GM18873 (cell line): ENCODE results near the gene IL17A.

ENCODE experiments used
- ATAC-seq: cut with Tn5 transposase; IDR thresholded peaks from one replicate; pipeline ENCODE4 v1.9.1; 2021; ENCODE audit warnings: mild to moderate bottlenecking, moderate library complexity, moderate number of reproducible peaks; ENCODE audit not compliant: unreplicated experiment, low FRiP score

IL17A gene

GRCh38 chr6:52186075-52186474 is at the start of gene IL17A:
TSS of gene IL17A (plus strand) at chr6:52186375. CDS start at chr6:52186432, 57 bp downstream.
- no peak for ATAC-seq

- no peak for ATAC-seq
These were observed 49.2 kb upstream of the IL17A start for GRCh38 chr6:52136934-52137467.

- no peak for ATAC-seq
These were observed 47.9 kb upstream of the IL17A start for GRCh38 chr6:52138284-52138683.

- ATAC-seq = no peak
These were observed 46.0 kb upstream of the IL17A start for GRCh38 chr6:52139985-52140680.

- ATAC-seq = no peak
These were observed 44.6 kb upstream of the IL17A start for GRCh38 chr6:52141596-52141995.

GRCh38 chr6:52142556-52142955 is 43.6 kb upstream of the IL17A start:
- no peak for ATAC-seq

- no peak for ATAC-seq
These were observed 42.6 kb upstream of the IL17A start for GRCh38 chr6:52143551-52143950.

- no peak for ATAC-seq
These were observed 41.7 kb upstream of the IL17A start for GRCh38 chr6:52144196-52145076.

GRCh38 chr6:52146851-52147445 is 39.2 kb upstream of the IL17A start:
- no peak for ATAC-seq

GRCh38 chr6:52149076-52149475 is 37.1 kb upstream of the IL17A start:
- no peak for ATAC-seq

- no peak for ATAC-seq
These were observed 36.2 kb upstream of the IL17A start for GRCh38 chr6:52149949-52150348.

- no peak for ATAC-seq
These were observed 34.1 kb upstream of the IL17A start for GRCh38 chr6:52152070-52152423.

- ATAC-seq = no peak
These were observed 33.4 kb upstream of the IL17A start for GRCh38 chr6:52152711-52153160.

GRCh38 chr6:52154381-52154780 is 31.8 kb upstream of the IL17A start:
- ATAC-seq = no peak

- peak; percentile 90 for ATAC-seq
These were observed 30.2 kb upstream of the IL17A start for GRCh38 chr6:52155791-52156576.

GRCh38 chr6:52157301-52157941 is 28.8 kb upstream of the IL17A start:
- ATAC-seq = peak; percentile 79

- no peak for ATAC-seq
These were observed 25.6 kb upstream of the IL17A start for GRCh38 chr6:52160472-52161104.

GRCh38 chr6:52161689-52162438 is 24.3 kb upstream of the IL17A start:
- no peak for ATAC-seq
